ENCODE measurements around the gene LRRC40. TPM values are rescaled to one million over a fixed set of nuclear protein-coding genes. Genes with fewer than 3 reads are reported as not detected.
A peak's percentile ranks its signal among the peaks of the same experiment; 100 is the strongest.

Gene LRRC40
- total RNA-seq, 6 experiments from 2014 or later: 10.6 to 16.5 (median 14.0) TPM

DNA sequence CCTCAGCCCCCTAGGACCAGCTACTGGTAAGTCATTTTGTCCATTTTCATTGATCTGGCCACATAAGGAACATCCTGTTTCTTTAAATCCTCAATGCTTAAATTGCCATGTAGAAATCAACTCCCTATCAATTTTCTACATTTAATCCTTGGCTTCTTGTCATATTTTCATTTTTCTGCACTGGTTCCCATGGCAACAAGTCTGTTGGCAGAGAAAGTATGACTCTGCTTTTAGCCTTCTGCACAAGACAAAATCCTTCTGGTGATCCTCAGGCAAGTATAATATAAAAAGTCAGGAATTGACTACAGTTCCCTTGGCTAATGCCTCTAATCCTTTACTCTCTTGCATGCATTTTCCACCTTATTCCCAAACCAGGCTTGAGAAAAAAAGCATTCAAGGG, 65.0 kb downstream of the LRRC40 start:
- H3K27me3 Mint-ChIP-seq (ENCODE audit: insufficient read depth): no peaks in the 10 kb centered on the region
- no peaks in the 10 kb centered on the region for H3K36me3 Mint-ChIP-seq (ENCODE audit: low read depth)
- peaks cover 35% of the 10 kb centered on the region for H3K4me1 Mint-ChIP-seq (ENCODE audit: low read depth)
- no peak overlapping the region for H3K4me3 Mint-ChIP-seq
- H3K27ac Mint-ChIP-seq: peak overlapping the region; percentile 32
- DNase-seq: peak; percentile 68
- no peaks in the 10 kb centered on the region for H3K9me3 Mint-ChIP-seq
- TF ChIP-seq CTCF (IDR thresholded peaks at IDR 0.05): no peak

DNA sequence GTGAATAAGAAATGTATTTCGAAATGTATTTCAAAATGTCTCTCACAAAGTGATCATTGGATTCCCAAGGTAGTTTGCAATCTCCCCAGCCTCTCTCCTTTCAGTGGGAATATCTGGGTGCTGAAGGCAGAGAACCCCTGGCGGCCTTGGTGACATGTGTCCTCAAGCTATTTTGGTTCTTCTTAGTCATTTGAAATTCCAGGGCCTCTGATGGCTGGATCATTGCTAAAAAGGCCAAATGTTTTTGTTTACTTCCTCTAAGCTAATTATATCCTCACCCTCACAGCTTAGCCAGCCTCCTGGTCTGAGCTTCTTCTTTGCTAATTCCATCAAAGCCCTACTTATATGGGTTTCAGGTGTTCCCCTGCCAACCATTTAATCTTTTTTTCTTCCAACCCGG, 71.2 kb downstream of the LRRC40 start:
- H3K4me3 Mint-ChIP-seq: no peak overlapping the region
- no peak for TF ChIP-seq CTCF (IDR thresholded peaks at IDR 0.05)
- peaks cover 22% of the 10 kb centered on the region for H3K4me1 Mint-ChIP-seq (ENCODE audit: low read depth)
- H3K9me3 Mint-ChIP-seq: no peaks in the 10 kb centered on the region
- H3K36me3 Mint-ChIP-seq (ENCODE audit: low read depth): no peaks in the 10 kb centered on the region
- H3K27ac Mint-ChIP-seq: no peak overlapping the region
- H3K27me3 Mint-ChIP-seq (ENCODE audit: insufficient read depth): no peaks in the 10 kb centered on the region
- peak; percentile 6 for DNase-seq

DNA sequence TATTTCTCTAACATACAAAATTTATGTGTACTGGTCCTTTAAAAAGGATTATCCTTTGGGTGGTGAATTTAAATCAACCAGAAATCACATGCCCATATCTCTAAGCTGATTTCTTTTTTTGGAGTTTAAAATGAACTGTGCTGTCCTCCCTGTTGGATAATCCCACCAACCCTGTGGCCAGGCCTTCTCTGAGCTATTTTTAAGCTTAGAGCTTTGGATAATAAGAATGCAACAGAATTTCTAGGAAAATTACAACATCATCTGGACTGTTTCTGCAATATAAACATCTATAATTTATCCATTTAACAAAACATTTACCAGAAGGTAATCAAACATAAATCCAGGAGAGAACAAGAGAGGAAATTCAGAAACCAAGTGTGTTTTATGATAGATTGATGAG, 88.3 kb downstream of the LRRC40 start:
- TF ChIP-seq CTCF (IDR thresholded peaks at IDR 0.05): no peak
- no peak for DNase-seq
- peaks cover 11% of the 10 kb centered on the region; the same call in 1 of the 2 replicates for H3K27me3 Mint-ChIP-seq (ENCODE audit: insufficient read depth)
- H3K27ac Mint-ChIP-seq: no peak overlapping the region
- no peak overlapping the region for H3K4me3 Mint-ChIP-seq
- no peaks in the 10 kb centered on the region for H3K36me3 Mint-ChIP-seq (ENCODE audit: low read depth)
- no peaks in the 10 kb centered on the region for H3K9me3 Mint-ChIP-seq
- H3K4me1 Mint-ChIP-seq (ENCODE audit: low read depth): no peaks in the 10 kb centered on the region

GRCh38 chr1:70115315-70115714, 90.1 kb downstream of the LRRC40 start:
- no peak overlapping the region for H3K4me3 Mint-ChIP-seq
- no peak for TF ChIP-seq CTCF (IDR thresholded peaks at IDR 0.05)
- no peaks in the 10 kb centered on the region for H3K36me3 Mint-ChIP-seq (ENCODE audit: low read depth)
- DNase-seq: no peak
- no peaks in the 10 kb centered on the region for H3K4me1 Mint-ChIP-seq (ENCODE audit: low read depth)
- H3K27ac Mint-ChIP-seq: no peak overlapping the region
- no peaks in the 10 kb centered on the region for H3K9me3 Mint-ChIP-seq
- peaks cover 11% of the 10 kb centered on the region; the same call in 1 of the 2 replicates for H3K27me3 Mint-ChIP-seq (ENCODE audit: insufficient read depth)

DNA sequence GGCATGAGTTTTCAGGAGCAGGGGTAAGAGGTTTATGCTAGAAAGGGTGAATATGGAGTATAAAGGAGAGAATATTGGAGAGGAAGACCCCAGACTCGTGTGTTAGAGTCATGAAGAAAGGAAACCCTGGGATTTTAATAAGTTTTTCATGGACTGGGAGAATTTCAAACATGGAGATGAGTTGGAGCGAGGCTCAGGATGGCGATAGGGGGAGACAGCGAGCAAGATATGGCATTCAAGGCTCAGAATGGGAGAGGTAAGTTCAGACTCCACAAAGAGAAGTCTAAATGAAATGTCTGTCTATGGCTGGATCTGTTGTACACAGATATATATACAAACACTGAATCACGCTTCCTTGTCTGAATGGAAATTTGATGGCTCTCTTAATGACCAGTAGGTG, 92.5 kb downstream of the LRRC40 start:
- Mint-ChIP-seq H3K27ac (no peak overlapping the region), H3K4me3 (no peak overlapping the region)

More for the DNA sequence above, 92.5 kb downstream of the LRRC40 start:
- peaks cover 2% of the 10 kb centered on the region; the same call in 1 of the 2 replicates for H3K27me3 Mint-ChIP-seq (ENCODE audit: insufficient read depth)
- no peaks in the 10 kb centered on the region for H3K9me3 Mint-ChIP-seq
- no peak for DNase-seq
- peak; percentile 26; the same call in 1 of the 2 replicates for TF ChIP-seq CTCF (IDR thresholded peaks at IDR 0.05)
- no peaks in the 10 kb centered on the region for H3K36me3 Mint-ChIP-seq (ENCODE audit: low read depth)
- H3K4me1 Mint-ChIP-seq (ENCODE audit: low read depth): no peaks in the 10 kb centered on the region
